ENCODE data around the gene ZFAND6.

GRCh38 chr15:80123034-80123433, 63.6 kb downstream of the ZFAND6 start:
- TF ChIP-seq CTCF (IDR thresholded peaks at IDR 0.05) = no peak
- TF ChIP-seq ZFX (IDR thresholded peaks at IDR 0.05; ENCODE audit: borderline replicate concordance) = no peak
